Right cardiac atrium (tissue), 5 donors: ENCODE results near the gene CTTNBP2. TPM values are rescaled to one million over a fixed set of nuclear protein-coding genes. Genes with fewer than 3 reads are reported as not detected.

Experiments used
- ATAC-seq, 2 donors: fragments of 200-7000 bp; cut with Tn5 transposase; one replicate each; pipeline versions ENCODE4 v1.8.0 to v1.9.1; 2020; ENCODE audit warnings: moderate library complexity in 2 of 2, mild to moderate bottlenecking in 1 of 2
- DNase-seq, 3 donors: peaks; one replicate each; pipeline ENCODE4 v3.0.0-alpha.2; 2020
- H3K27ac ChIP-seq: one replicate; pipeline ENCODE4 v1.5.1; 2013; ENCODE audit warnings: mild to moderate bottlenecking, low read length, control low read depth, moderate library complexity
- H3K27me3 ChIP-seq: one replicate; pipeline ENCODE4 v1.6.1; 2013; ENCODE audit not compliant: control insufficient read depth, insufficient read depth
- H3K4me1 ChIP-seq: one replicate; pipeline ENCODE4 v1.6.1; 2013; ENCODE audit warnings: low read length; ENCODE audit not compliant: control insufficient read depth, insufficient read depth
- H3K4me3 ChIP-seq: one replicate; pipeline ENCODE4 v1.5.1; 2013; ENCODE audit warnings: low read length, control low read depth
- H3K9me3 ChIP-seq: one replicate; pipeline ENCODE4 v1.6.1; 2013; ENCODE audit warnings: low read length; ENCODE audit not compliant: control insufficient read depth
- WGBS: extraction: QIAGEN DNeasy Blood & Tissue Kit; methylation state at CpG from one replicate; pipeline ENCODE4 v1.1.7; 2013; 5-methylcytosine and 5-hydroxymethylcytosine counted together
- intact Hi-C, 4 donors: fragments of 100-400 bp; cut with DNase I; formaldehyde crosslinking; loops; one replicate each; pipeline versions ENCODE4 v1.11.0 to v1.14.0; 2022 to 2023
- polyA plus RNA-seq: library from polyadenylated mRNA; stranded (reverse); fragments of 200-250 nt; gene quantifications from one replicate; pipeline ENCODE4 v1.2.3, GENCODE V29; 2013
- total RNA-seq, 4 donors: library from RNA; stranded (reverse); fragmentation: NEBNext Ultra II Directional; extraction: Animal tissue kit (Norgen Biotek cat#: 25700); gene quantifications; one replicate each; pipeline ENCODE4 v1.2.1, GENCODE V29; 2021
- donor health status: healthy with polysubstance abuse.
- donor health status: DM: no; HTN: yes; CAD: no.
- donor health status: DM: no; HTN: no; CAD: no.
- donor health status: DM: no; HTN: yes; CAD: no; lungs with severe emphysema.
- donor health status: DM: yes; HTN: yes; CAD: no.

The CTTNBP2 gene
- total and polyA plus RNA-seq, 5 donors = 2.0 to 5.5 (median 4.3) TPM

DNA sequence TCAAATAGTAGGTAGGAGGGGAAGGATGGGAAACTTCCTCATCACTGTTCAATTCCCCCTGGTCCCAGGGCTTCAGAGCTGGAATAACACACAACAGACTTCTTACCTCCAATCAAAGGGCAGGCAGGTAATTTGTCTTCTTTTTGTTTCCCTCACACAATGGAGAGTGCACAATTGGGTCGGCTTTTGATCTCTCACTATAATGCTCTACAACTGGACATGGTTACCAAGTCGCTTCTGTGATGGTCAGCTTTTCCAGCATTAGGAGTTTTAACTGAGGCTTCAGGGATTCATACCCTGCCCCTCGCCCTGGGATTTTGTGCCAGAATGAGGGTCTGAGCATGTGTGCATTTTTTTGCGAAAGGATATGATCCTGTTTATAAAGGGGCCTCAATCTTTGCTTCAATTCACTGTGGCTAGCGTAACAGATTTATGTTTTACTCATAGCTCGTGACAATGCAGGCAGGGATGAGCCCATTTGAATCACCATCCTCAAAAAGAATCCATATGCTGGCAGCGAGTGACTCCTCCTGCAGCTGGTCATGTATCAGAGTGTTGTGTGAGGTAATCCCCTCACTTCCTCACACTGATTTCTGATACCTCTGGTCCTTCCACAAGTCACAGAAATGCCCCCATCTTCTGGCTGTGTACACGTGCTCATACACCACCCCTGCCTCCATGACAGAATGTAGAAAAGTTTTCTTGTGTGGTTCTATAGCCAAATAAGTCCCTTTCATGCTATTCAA, 189.6 kb downstream of the CTTNBP2 start:
- Histone ChIP-seq H3K4me3 (no peak overlapping the region), H3K27ac (no peak overlapping the region), H3K9me3 (no peaks in the 10 kb centered on the region), H3K27me3 (no peaks in the 10 kb centered on the region), H3K4me1 (no peaks in the 10 kb centered on the region)
- 77% methylated on average over 8 of the region's 8 CpGs for WGBS
- no peak for DNase-seq
- ATAC-seq = no peak
- intact Hi-C loops = no loop called here

DNA sequence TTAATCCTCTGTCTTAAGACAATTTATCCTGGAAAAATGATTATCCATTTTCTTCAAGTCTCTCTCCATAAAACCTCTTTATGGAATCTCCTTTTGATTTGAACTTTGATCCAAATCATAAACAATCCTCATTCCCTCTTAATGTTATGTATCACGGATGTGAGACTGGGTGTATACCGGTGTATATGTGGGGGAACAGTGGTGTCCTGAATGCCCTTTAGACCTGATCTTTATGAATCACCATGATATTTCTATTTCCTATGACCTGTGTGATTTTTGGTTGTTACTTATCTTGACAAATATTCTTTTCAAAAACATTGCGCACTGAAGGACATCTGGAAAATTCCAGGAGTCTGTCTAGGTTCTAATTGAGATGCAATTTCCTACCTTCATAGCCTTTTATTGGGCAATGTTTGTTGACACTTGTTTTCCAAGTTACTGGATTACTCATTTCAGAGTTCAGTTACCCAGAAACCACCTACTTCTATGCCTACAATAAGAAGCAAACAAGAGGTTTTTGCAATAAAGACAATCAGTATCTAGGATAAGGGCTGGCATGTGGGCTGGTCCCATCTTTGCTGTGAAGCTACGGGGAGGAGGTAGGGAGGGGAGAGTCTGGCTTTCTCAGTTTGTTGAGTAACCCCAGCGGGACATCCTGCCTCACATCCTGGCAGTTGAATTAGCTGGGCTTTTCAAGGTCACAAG, 190.4 kb downstream of the CTTNBP2 start:
- Histone ChIP-seq H3K9me3 (no peaks in the 10 kb centered on the region), H3K4me1 (no peaks in the 10 kb centered on the region), H3K27ac (no peak overlapping the region), H3K27me3 (no peaks in the 10 kb centered on the region), H3K4me3 (no peak overlapping the region)
- DNase-seq = no peak
- WGBS = 62% methylated on average over 5 of the region's 5 CpGs
- peak in 1 of 2 donors; percentile 19 for ATAC-seq
- intact Hi-C loops = no loop called here

GRCh38 chr7:117679120-117679519, 194.1 kb downstream of the CTTNBP2 start:
- H3K9me3 ChIP-seq = no peaks in the 10 kb centered on the region
- no peaks in the 10 kb centered on the region for H3K27me3 ChIP-seq
- WGBS = 77% methylated on average over 3 of the region's 3 CpGs
- no peak for ATAC-seq
- H3K27ac ChIP-seq = no peak overlapping the region
- H3K4me1 ChIP-seq = no peaks in the 10 kb centered on the region
- DNase-seq = no peak
- no peak overlapping the region for H3K4me3 ChIP-seq
- intact Hi-C loops = no loop called here

DNA sequence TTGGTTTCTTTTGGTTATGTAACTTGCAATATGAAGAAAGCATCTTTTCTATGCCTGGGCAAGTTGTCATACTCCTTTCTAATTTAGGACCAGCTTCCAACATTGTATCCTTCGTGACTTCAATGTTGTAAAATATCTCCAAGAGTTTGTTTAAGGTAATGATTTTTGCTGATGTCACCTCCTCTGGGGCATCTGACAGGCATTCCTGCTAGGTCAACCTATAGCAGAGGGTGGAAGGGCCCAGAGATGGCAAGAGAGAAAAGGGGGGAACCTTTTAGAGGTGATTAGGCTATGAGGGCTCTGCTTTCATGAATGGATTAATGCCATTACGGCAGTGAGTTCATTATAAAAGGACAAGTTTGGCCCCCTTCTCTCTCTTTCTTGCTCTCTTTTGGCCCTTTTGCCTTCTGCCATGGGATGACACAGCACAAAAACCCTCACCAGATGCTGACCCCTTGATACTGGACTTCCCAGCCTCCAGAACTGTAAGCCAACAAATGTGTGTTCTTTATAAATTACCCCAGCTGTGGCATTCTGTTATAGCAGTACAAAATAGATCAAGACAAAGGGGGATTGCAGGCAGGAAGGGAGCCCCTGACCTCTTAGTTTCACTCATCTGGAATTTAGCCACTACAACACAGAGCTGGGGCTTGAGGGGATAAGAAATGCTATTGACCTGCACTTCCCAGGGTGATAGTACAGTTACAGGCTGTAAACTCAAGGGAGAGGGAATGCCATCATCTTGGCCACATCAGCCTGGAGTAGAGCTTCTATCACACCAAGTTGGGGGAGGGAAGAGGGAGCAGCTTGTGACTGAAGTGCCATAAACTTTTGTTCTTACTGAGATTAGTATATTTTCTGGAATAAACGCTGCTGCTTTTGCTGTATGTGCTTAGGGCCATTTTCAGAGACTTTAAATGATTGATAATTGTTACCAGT, 197.5 kb downstream of the CTTNBP2 start:
- intact Hi-C loops = no loop called here
- no peaks in the 10 kb centered on the region for H3K27me3 ChIP-seq
- no peak overlapping the region for H3K4me3 ChIP-seq
- no peak overlapping the region for H3K27ac ChIP-seq
- H3K4me1 ChIP-seq = no peaks in the 10 kb centered on the region
- DNase-seq = no peak
- peak in 1 of 2 donors; percentile 43 for ATAC-seq
- 62% methylated on average over 3 of the region's 3 CpGs for WGBS
- no peaks in the 10 kb centered on the region for H3K9me3 ChIP-seq

DNA sequence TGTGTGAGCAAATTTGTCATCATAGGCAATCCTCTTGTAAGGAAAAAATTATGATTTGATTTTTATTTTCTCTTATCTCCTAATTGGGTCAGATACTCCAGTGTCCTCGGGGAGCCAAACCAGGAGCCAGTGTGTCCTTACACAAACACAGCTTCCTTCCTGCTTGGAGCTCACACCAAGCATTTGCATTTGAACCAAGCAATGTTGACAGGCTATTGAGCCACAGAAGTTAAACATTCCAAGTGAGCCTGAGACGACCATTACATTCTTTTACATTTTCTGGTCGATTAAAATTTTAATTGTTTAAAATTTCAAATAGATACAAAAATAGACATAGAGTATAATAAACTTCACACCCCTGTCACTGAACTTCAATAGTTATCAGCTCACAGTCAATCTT, 198.6 kb downstream of the CTTNBP2 start:
- Histone ChIP-seq H3K9me3 (no peaks in the 10 kb centered on the region), H3K27ac (no peak overlapping the region), H3K4me3 (no peak overlapping the region), H3K27me3 (no peaks in the 10 kb centered on the region), H3K4me1 (no peaks in the 10 kb centered on the region)
- no peak for ATAC-seq
- intact Hi-C loops = no loop called here
- 9% methylated on average over 3 of the region's 3 CpGs for WGBS
- no peak for DNase-seq

- intact Hi-C loops = no loop called here
- Histone ChIP-seq H3K4me3 (no peak overlapping the region), H3K9me3 (no peaks in the 10 kb centered on the region), H3K4me1 (no peaks in the 10 kb centered on the region), H3K27ac (no peak overlapping the region), H3K27me3 (no peaks in the 10 kb centered on the region)
- DNase-seq (no peak), ATAC-seq (no peak)
Measured at GRCh38 chr7:117673839-117674238, 199.4 kb downstream of the CTTNBP2 start.

DNA sequence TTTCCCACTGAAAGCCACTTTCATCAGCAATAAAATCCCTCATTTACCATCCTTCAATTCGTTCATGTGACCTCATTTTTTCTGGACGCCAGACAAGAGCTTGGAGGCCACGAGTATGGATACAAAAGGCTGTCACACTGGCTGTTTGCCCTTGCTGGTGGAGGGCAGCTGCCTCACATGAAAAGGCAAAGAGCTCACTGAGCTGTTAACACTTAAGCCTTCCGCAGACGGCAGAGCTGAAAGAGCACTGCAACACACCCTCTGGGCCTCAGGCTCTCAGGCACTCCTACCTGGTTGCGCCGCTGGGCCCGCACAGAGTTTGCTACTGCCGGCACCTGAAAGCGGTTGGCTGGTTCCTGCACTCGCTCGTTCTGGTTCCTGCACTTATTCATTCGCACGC, 199.9 kb downstream of the CTTNBP2 start:
- WGBS = 67% methylated on average over 14 of the region's 14 CpGs
- DNase-seq (peak; percentile 35 to 67 (median 39)), ATAC-seq (peak in 1 of 2 donors; percentile 29)
- Histone ChIP-seq H3K27me3 (no peaks in the 10 kb centered on the region), H3K27ac (no peak overlapping the region), H3K4me1 (no peaks in the 10 kb centered on the region), H3K4me3 (no peak overlapping the region), H3K9me3 (no peaks in the 10 kb centered on the region)
- intact Hi-C loops = no loop called here

- Histone ChIP-seq H3K4me1 (no peaks in the 10 kb centered on the region), H3K4me3 (no peak overlapping the region), H3K9me3 (no peaks in the 10 kb centered on the region), H3K27ac (no peak overlapping the region), H3K27me3 (no peaks in the 10 kb centered on the region)
- intact Hi-C loops = no loop called here
- DNase-seq = no peak
- ATAC-seq = no peak
- WGBS = 72% methylated on average over 1 of the region's 1 CpG
Measured at GRCh38 chr7:117672453-117672852, 200.8 kb downstream of the CTTNBP2 start.

- intact Hi-C loops = no loop called here
- H3K27me3 ChIP-seq = no peaks in the 10 kb centered on the region
Measured at GRCh38 chr7:117669818-117670217, 203.4 kb downstream of the CTTNBP2 start.

GRCh38 chr7:117667456-117667855, 205.8 kb downstream of the CTTNBP2 start:
- 74% methylated on average over 2 of the region's 2 CpGs for WGBS

More at GRCh38 chr7:117669818-117670217, 203.4 kb downstream of the CTTNBP2 start:
- Histone ChIP-seq H3K4me1 (no peaks in the 10 kb centered on the region), H3K9me3 (no peaks in the 10 kb centered on the region), H3K27ac (no peak overlapping the region), H3K4me3 (no peak overlapping the region)
- ATAC-seq (no peak), DNase-seq (no peak)
- WGBS = 56% methylated on average over 4 of the region's 4 CpGs

DNA sequence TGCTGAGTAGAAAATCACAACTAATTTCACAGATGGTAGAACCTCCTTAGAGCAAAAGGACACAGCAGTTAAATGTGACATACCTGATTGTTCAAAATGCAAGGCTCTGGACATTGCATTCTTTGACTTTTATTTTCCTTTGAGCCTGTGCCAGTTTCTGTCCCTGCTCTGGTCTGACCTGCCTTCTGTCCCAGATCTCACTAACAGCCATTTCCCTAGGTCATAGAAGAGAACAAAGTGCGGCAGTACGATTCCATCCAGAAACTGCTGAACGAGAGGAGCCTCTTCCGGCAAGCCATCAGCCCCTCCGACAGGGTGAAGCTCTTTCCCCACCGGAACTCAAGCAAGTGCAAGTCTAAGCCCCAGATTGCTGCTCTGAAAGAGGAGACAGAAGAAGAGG, 206.6 kb downstream of the CTTNBP2 start:
- 89% methylated on average over 6 of the region's 6 CpGs for WGBS
- no peaks in the 10 kb centered on the region for H3K27me3 ChIP-seq
- H3K4me1 ChIP-seq = no peaks in the 10 kb centered on the region
- no peak for DNase-seq
- no peak overlapping the region for H3K4me3 ChIP-seq
- no peaks in the 10 kb centered on the region for H3K9me3 ChIP-seq
- intact Hi-C loops = no loop called here
- no peak overlapping the region for H3K27ac ChIP-seq
- ATAC-seq = no peak

More at GRCh38 chr7:117667456-117667855, 205.8 kb downstream of the CTTNBP2 start:
- Histone ChIP-seq H3K4me3 (no peak overlapping the region), H3K9me3 (no peaks in the 10 kb centered on the region), H3K27ac (no peak overlapping the region), H3K27me3 (no peaks in the 10 kb centered on the region), H3K4me1 (no peaks in the 10 kb centered on the region)
- ATAC-seq (no peak), DNase-seq (no peak)
- intact Hi-C loops = no loop called here
